GM10847 (cell line): ENCODE results near the gene MID1.

Experiments used
- POLR2A ChIP-seq: IDR thresholded peaks from 2 replicates; pipeline ENCODE4 v1.6.1; 2011; ENCODE audit not compliant: insufficient read length; ENCODE audit errors: extremely low read depth

Gene MID1

GRCh38 chrX:10567136-10567535 is 53.2 kb downstream of the MID1 start:
- no peak for TF ChIP-seq POLR2A

DNA sequence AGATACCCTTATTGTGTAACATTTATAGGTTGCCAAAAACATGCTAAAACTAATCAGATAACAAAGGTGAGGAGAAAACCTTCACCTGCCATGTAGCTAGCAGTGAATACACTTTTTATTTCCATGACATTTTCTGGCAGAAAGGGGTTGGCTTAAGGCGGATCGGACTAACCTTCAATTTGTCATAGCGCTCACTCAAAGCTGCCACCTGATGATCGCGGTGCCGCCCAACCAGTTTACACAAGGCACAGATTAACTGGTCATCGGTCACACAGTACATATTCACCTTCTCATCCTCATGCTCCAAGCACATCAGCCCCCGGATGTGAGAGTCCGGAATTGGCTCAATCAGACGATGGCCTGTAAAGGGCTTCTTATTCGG is 53.7 kb downstream of the MID1 start:
- TF ChIP-seq POLR2A, result no peak

DNA sequence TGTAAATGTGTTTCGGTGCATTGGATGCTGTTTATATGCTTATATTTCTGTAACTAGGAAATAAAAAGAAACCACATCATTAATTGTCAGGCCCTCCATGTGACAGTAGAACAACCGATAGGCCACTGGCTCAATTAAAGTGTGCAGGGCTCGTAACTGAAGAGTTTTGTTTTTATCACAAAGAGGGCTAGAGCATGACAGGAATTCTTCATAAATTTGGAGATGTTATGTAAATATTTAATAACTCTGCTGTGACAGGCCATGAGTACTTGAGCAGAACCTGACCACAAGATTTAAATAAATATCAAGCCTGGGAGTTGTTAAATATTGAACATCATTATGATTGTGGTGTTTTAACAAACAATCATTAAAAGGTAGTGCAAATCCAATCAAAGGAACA is 55.9 kb downstream of the MID1 start:
- no peak for TF ChIP-seq POLR2A

- TF ChIP-seq POLR2A, result no peak
These were observed 63.2 kb downstream of the MID1 start for GRCh38 chrX:10557166-10557565.

DNA sequence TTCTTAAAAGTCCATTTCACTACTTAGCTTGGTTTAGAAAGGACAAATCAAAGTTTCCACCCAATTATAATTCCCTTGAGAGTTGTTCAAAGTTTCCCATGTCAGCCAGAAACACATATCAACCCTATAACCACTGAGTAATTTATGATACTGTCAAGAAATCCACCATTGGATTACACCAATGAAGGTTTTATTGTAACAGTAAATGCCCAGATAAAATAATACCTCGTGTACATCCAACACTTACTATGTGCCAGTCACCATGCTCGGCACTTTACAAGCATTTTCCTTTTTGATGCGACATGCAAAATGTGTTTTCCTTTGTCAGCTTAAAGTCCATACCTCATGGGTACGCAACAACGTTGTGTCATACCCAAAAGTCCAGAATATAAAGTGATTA is 64.0 kb downstream of the MID1 start:
- no peak for TF ChIP-seq POLR2A

DNA sequence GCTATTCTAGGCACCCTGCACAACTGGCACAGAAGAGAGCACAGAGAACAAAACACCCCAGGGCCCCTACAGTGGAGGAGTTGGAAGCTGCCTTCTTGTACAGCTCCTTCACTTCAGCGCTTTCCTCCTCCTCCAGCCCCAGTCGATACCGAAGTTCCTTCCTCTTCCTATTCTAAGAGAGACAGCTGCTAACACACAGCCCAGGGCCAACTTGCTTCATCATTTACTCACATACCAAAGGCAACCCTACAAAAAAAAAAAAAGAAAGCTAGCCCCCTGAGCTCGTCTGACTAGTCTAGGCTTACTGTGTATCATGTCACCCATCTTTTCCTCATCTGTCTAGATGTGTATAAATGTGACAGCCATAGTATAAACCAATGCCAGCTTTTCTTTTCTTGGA is 64.5 kb downstream of the MID1 start:
- TF ChIP-seq POLR2A, result no peak

- no peak for TF ChIP-seq POLR2A
These were observed 65.6 kb downstream of the MID1 start for GRCh38 chrX:10554612-10555270.

GRCh38 chrX:10549280-10549679 is 71.1 kb downstream of the MID1 start:
- no peak for TF ChIP-seq POLR2A

GRCh38 chrX:10548688-10549087 is 71.7 kb downstream of the MID1 start:
- TF ChIP-seq POLR2A, result no peak

DNA sequence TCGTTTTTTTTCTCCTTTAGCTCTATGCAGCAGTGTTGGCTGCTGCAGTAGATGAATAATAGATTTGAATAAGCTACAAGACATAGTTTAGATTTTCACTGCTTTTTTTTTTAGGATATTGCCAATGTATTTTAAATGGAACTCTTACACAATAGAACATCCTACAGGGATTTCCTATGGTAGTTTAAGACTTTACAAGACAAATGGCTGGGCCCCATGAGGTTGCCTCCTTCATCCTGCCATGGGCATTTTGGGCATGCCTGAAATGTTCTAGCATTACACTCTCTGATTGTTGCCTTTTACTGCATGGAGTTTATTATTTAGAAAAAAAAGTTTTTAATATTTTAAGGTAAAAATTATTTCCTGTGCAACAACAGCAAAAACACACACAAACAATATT is 74.5 kb downstream of the MID1 start:
- TF ChIP-seq POLR2A, result no peak

- TF ChIP-seq POLR2A, result no peak
These were observed 77.8 kb downstream of the MID1 start for GRCh38 chrX:10542586-10542985.

- TF ChIP-seq POLR2A, result no peak
These were observed 81.6 kb downstream of the MID1 start for GRCh38 chrX:10538831-10539230.

- TF ChIP-seq POLR2A, result no peak
These were observed 83.1 kb downstream of the MID1 start for GRCh38 chrX:10537308-10537707.

- no peak for TF ChIP-seq POLR2A
These were observed 83.6 kb downstream of the MID1 start for GRCh38 chrX:10536744-10537143.

DNA sequence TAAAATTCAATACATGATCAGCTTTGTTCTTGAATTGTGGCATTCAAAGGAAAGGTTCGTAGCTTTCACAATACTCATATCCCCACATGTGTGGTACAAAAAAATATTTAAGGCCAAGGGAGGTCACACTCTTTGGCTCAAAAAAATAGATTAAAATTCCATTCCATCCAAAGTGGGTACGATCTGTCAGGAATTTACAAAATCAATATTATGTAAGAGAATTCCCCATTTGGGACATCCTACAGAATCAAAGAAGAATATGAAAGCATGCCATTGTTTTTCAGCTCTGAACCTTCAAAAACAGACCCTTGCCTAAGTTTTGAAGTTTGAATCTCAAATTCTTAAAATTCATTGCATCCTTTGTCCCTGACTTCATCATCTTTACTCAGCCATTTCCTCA is 85.8 kb downstream of the MID1 start:
- no peak for TF ChIP-seq POLR2A

DNA sequence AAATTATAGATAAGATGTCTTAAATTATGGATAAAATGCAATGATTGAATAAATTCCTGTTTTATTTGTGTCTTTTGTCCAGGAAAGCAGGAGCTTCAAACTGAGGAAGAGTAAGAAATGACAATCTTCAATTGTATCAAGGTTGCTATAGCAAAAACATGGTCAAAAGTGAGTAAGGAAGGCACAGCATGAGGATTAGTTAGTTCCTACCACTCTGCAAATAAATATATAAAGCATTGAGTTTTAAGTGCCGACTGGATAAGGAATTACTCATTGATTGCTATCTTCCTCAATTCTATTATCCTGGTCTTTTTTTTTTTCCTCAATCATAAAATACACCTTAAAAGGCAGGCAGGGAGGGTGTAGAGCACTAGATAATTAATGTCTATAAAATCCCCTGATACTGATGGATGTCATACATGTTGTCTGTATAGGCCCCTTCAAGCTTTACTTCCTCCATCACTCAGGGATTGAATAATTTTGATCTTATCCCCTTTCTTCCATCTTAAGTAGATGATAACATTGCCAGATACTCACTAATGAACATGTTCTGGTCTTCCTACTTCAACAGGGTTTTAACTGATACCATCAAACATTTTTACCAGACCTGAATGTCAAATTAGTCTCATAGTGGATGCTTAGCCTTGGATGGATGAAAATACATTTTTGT is 86.6 kb downstream of the MID1 start:
- no peak for TF ChIP-seq POLR2A

- TF ChIP-seq POLR2A, result no peak
These were observed 88.5 kb downstream of the MID1 start for GRCh38 chrX:10531927-10532326.
